ENCODE results near the gene CCDC66. TPM values are rescaled to one million over a fixed set of nuclear protein-coding genes. Genes with fewer than 3 reads are reported as not detected.

CCDC66 gene
- total RNA-seq, 1 experiment from 2014 or later = 28.6 TPM

GRCh38 chr3:56624725-56625124 is 67.8 kb downstream of the CCDC66 start:
- no peak overlapping the region for H3K27ac Mint-ChIP-seq (ENCODE audit: low read depth, unreplicated experiment)
- no peak for TF ChIP-seq CTCF (IDR thresholded peaks at IDR 0.05; ENCODE audit: unreplicated experiment)
- no peak for DNase-seq (ENCODE audit: unreplicated experiment)
- H3K9me3 Mint-ChIP-seq (ENCODE audit: unreplicated experiment) = no peaks in the 10 kb centered on the region
- no peaks in the 10 kb centered on the region for H3K4me1 Mint-ChIP-seq (ENCODE audit: insufficient read depth, unreplicated experiment)
- H3K27me3 Mint-ChIP-seq (ENCODE audit: insufficient read depth, unreplicated experiment) = no peaks in the 10 kb centered on the region
- ChIA-PET POLR2A (interaction anchor here (0.5 to 1.9 kb wide), 3 partner anchors 10 to 12 kb away, joined by 3 to 7 read pairs (median 4); no protein-coding TSS in a partner anchor), CTCF (interaction anchor here (0.7 kb wide), 1 partner anchor 26 kb away, joined by 4 read pairs; no protein-coding TSS in a partner anchor)
- H3K36me3 Mint-ChIP-seq (ENCODE audit: insufficient read depth, unreplicated experiment) = peaks cover 89% of the 10 kb centered on the region
- no TSS peak for BruUV-seq (replicated peaks)
- no peak overlapping the region for H3K4me3 Mint-ChIP-seq (ENCODE audit: unreplicated experiment)
- intact Hi-C loops (cut with micrococcal nuclease) = no loop called here

- POLR2A ChIA-PET = no interaction called here
- intact Hi-C loops (cut with micrococcal nuclease) = no loop called here
- no peaks in the 10 kb centered on the region for H3K27me3 Mint-ChIP-seq (ENCODE audit: insufficient read depth, unreplicated experiment)
- no peak overlapping the region for H3K27ac Mint-ChIP-seq (ENCODE audit: low read depth, unreplicated experiment)
- BruUV-seq (replicated peaks) = no TSS peak
- H3K4me3 Mint-ChIP-seq (ENCODE audit: unreplicated experiment) = no peak overlapping the region
- H3K9me3 Mint-ChIP-seq (ENCODE audit: unreplicated experiment) = no peaks in the 10 kb centered on the region
- CTCF ChIA-PET = interaction anchor here (1.0 kb wide), 1 partner anchor 18 kb away, joined by 4 read pairs; no protein-coding TSS in a partner anchor
- DNase-seq (ENCODE audit: unreplicated experiment) = no peak
- H3K36me3 Mint-ChIP-seq (ENCODE audit: insufficient read depth, unreplicated experiment) = peaks cover 77% of the 10 kb centered on the region
- H3K4me1 Mint-ChIP-seq (ENCODE audit: insufficient read depth, unreplicated experiment) = no peaks in the 10 kb centered on the region
- no peak for TF ChIP-seq CTCF (IDR thresholded peaks at IDR 0.05; ENCODE audit: unreplicated experiment)
Measured at GRCh38 chr3:56629047-56629446, 72.1 kb downstream of the CCDC66 start.

DNA sequence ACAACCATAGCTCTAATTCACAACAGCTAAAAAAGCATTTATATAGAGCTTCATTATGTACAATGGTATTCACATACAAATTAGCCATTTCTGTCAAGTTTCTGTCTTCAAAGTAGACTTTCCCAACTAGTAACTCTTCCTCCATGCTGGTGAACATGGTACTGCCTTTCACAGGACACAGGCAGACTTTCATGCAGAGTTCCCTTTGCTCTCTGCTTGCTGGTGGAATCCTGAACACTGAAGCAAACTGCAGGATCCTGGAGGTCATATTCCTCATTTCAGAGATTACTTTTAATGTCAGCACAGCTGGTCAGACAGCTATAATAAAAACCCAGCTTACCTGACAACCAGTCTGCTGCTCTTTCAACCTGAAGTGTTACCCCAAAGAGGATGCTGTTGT is 72.5 kb downstream of the CCDC66 start:
- no peaks in the 10 kb centered on the region for H3K4me1 Mint-ChIP-seq (ENCODE audit: insufficient read depth, unreplicated experiment)
- peaks cover 77% of the 10 kb centered on the region for H3K36me3 Mint-ChIP-seq (ENCODE audit: insufficient read depth, unreplicated experiment)
- intact Hi-C loops (cut with micrococcal nuclease) = no loop called here
- no peaks in the 10 kb centered on the region for H3K27me3 Mint-ChIP-seq (ENCODE audit: insufficient read depth, unreplicated experiment)
- no peak overlapping the region for H3K4me3 Mint-ChIP-seq (ENCODE audit: unreplicated experiment)
- BruUV-seq (replicated peaks) = no TSS peak
- CTCF ChIA-PET = interaction anchor here (1.0 kb wide), 1 partner anchor 18 kb away, joined by 4 read pairs; no protein-coding TSS in a partner anchor
- no peak overlapping the region for H3K27ac Mint-ChIP-seq (ENCODE audit: low read depth, unreplicated experiment)
- POLR2A ChIA-PET = interaction anchor here (1.4 kb wide), 1 partner anchor 11 kb away, joined by 4 read pairs; no protein-coding TSS in a partner anchor
- DNase-seq (ENCODE audit: unreplicated experiment) = no peak
- no peaks in the 10 kb centered on the region for H3K9me3 Mint-ChIP-seq (ENCODE audit: unreplicated experiment)
- no peak for TF ChIP-seq CTCF (IDR thresholded peaks at IDR 0.05; ENCODE audit: unreplicated experiment)

- POLR2A ChIA-PET = interaction anchor here (1.4 kb wide), 1 partner anchor 12 kb away, joined by 4 read pairs; no protein-coding TSS in a partner anchor
- BruUV-seq (replicated peaks) = no TSS peak
- no peaks in the 10 kb centered on the region for H3K4me1 Mint-ChIP-seq (ENCODE audit: insufficient read depth, unreplicated experiment)
- H3K27me3 Mint-ChIP-seq (ENCODE audit: insufficient read depth, unreplicated experiment) = no peaks in the 10 kb centered on the region
- CTCF ChIA-PET = no interaction called here
- no peak overlapping the region for H3K4me3 Mint-ChIP-seq (ENCODE audit: unreplicated experiment)
- DNase-seq (ENCODE audit: unreplicated experiment) = no peak
- intact Hi-C loops (cut with micrococcal nuclease) = no loop called here
- no peak overlapping the region for H3K27ac Mint-ChIP-seq (ENCODE audit: low read depth, unreplicated experiment)
- H3K9me3 Mint-ChIP-seq (ENCODE audit: unreplicated experiment) = no peaks in the 10 kb centered on the region
- no peak for TF ChIP-seq CTCF (IDR thresholded peaks at IDR 0.05; ENCODE audit: unreplicated experiment)
- peaks cover 80% of the 10 kb centered on the region for H3K36me3 Mint-ChIP-seq (ENCODE audit: insufficient read depth, unreplicated experiment)
Measured at GRCh38 chr3:56630966-56631365, 74.0 kb downstream of the CCDC66 start.

Measured in MCF 10A (cell line).